Brain pericyte (primary cell): ENCODE data around the gene SLC27A6.
"Not testable (repeated sequence)": the region's sequence is repeated elsewhere in the genome, so short reads cannot be mapped to it uniquely, and the experiment has no call there.

Experiments
- DNase-seq: peaks from one replicate; pipeline ENCODE4 v3.0.0-alpha.2; 2012; ENCODE audit warnings: low read depth, low spot score

Gene SLC27A6

GRCh38 chr5:129001841-129002526 is 36.7 kb downstream of the SLC27A6 start:
- no peak for DNase-seq

GRCh38 chr5:129002527-129002842 is 37.2 kb downstream of the SLC27A6 start:
- no peak for DNase-seq

GRCh38 chr5:129003232-129003631 is 37.9 kb downstream of the SLC27A6 start:
- no peak for DNase-seq

GRCh38 chr5:129014185-129014584 is 48.9 kb downstream of the SLC27A6 start:
- no peak for DNase-seq

GRCh38 chr5:129018837-129019236 is 53.5 kb downstream of the SLC27A6 start:
- DNase-seq: no peak

- DNase-seq: no peak
Measured at GRCh38 chr5:129019401-129019908, 54.2 kb downstream of the SLC27A6 start.

- DNase-seq: no peak
Measured at GRCh38 chr5:129020683-129021082, 55.4 kb downstream of the SLC27A6 start.

- no peak for DNase-seq
Measured at GRCh38 chr5:129021744-129022143, 56.5 kb downstream of the SLC27A6 start.

- DNase-seq: no peak
Measured at GRCh38 chr5:129022599-129022998, 57.3 kb downstream of the SLC27A6 start.

GRCh38 chr5:129027260-129027659 is 62.0 kb downstream of the SLC27A6 start:
- DNase-seq: no peak

GRCh38 chr5:129031886-129032683 is 66.8 kb downstream of the SLC27A6 start:
- DNase-seq: no peak

- not testable (repeated sequence) for DNase-seq
Measured at GRCh38 chr5:129036257-129036656, 71.0 kb downstream of the SLC27A6 start.

- no peak for DNase-seq
Measured at GRCh38 chr5:129041196-129041881, 76.1 kb downstream of the SLC27A6 start.

GRCh38 chr5:129042306-129042705 is 77.0 kb downstream of the SLC27A6 start:
- no peak for DNase-seq

- no peak for DNase-seq
Measured at GRCh38 chr5:129043894-129044293, 78.6 kb downstream of the SLC27A6 start.

- DNase-seq: no peak
Measured at GRCh38 chr5:129046151-129046550, 80.9 kb downstream of the SLC27A6 start.

GRCh38 chr5:129048509-129048908 is 83.2 kb downstream of the SLC27A6 start:
- DNase-seq: no peak

GRCh38 chr5:129049126-129049799 is 84.0 kb downstream of the SLC27A6 start:
- no peak for DNase-seq

- no peak for DNase-seq
Measured at GRCh38 chr5:129051283-129051682, 86.0 kb downstream of the SLC27A6 start.

- DNase-seq: no peak
Measured at GRCh38 chr5:129053438-129053837, 88.2 kb downstream of the SLC27A6 start.

- DNase-seq: no peak
Measured at GRCh38 chr5:129057329-129057728, 92.0 kb downstream of the SLC27A6 start.

- no peak for DNase-seq
Measured at GRCh38 chr5:129061849-129062248, 96.6 kb downstream of the SLC27A6 start.
